H1 (cell line): ENCODE measurements around the gene TTC32. TPM values are rescaled to one million over a fixed set of nuclear protein-coding genes. Genes with fewer than 3 reads are reported as not detected.

ENCODE experiments used
- CTCF ChIA-PET: fragments of 300-600 bp; sonication (Branson Sonifier 250); formaldehyde crosslinking; loops from one replicate; lab custom pipeline; 2021; ENCODE audit not compliant: partially characterized antibody; lab: Charles Lee
- POLR2A ChIA-PET: fragments of 300-600 bp; sonication (Branson Sonifier 250); formaldehyde crosslinking; loops from one replicate; lab custom pipeline; 2021; ENCODE audit warnings: inconsistent platforms; ENCODE audit not compliant: partially characterized antibody; lab: Charles Lee
- DNase-seq, 2 experiments: peaks; one replicate each; pipeline versions ENCODE4 v3.0.0 to v3.0.0-alpha.2; 2010 to 2022; ENCODE audit warnings: low spot score in 2 of 2, low read depth in 1 of 2, mixed read lengths in 1 of 2
- FAIRE-seq: peaks from 2 replicates; lab custom pipeline; 2011; peaks lifted over from hg19 to GRCh38; lab: Jason Lieb, UNC
- H2AFZ ChIP-seq: 2 replicates; pipeline ENCODE4 v1.8.1; 2012; ENCODE audit warnings: low read length, inconsistent platforms
- H2AK5ac ChIP-seq: 2 replicates; pipeline ENCODE4 v1.6.1; 2013; ENCODE audit warnings: low read depth, low read length
- H2BK120ac ChIP-seq: replicated peaks from 2 replicates; pipeline ENCODE3; 2013; ENCODE audit warnings: low read depth, low read length, inconsistent platforms
- H2BK12ac ChIP-seq: 2 replicates; pipeline ENCODE4 v1.6.1; 2013; ENCODE audit warnings: low read depth, low read length
- H2BK15ac ChIP-seq: 2 replicates; pipeline ENCODE4 v1.6.1; 2013; ENCODE audit warnings: low read length
- H2BK20ac ChIP-seq: 2 replicates; pipeline ENCODE4 v1.6.1; 2013; ENCODE audit warnings: low read length
- H2BK5ac ChIP-seq: 2 replicates; pipeline ENCODE4 v1.6.1; 2013; ENCODE audit warnings: low read depth, low read length
- H3K14ac ChIP-seq: 2 replicates; pipeline ENCODE4 v1.6.1; 2013; ENCODE audit warnings: inconsistent platforms; ENCODE audit not compliant: insufficient read length
- H3K18ac ChIP-seq: 2 replicates; pipeline ENCODE4 v1.6.1; 2013; ENCODE audit warnings: low read length; ENCODE audit errors: extremely low read depth
- H3K23ac ChIP-seq: 2 replicates; pipeline ENCODE4 v1.6.1; 2013; ENCODE audit warnings: inconsistent platforms; ENCODE audit not compliant: insufficient read length
- H3K23me2 ChIP-seq: 2 replicates; pipeline ENCODE4 v1.6.1; 2013; ENCODE audit warnings: low read depth, low read length
- H3K27ac ChIP-seq: 2 replicates; pipeline ENCODE4 v1.6.1; 2011; ENCODE audit warnings: low read depth, low read length, inconsistent platforms
- H3K27me3 ChIP-seq, 4 experiments: replicated peaks in 1 of 4; 1 replicate in 1 of 4; 2 replicates in 3 of 4; pipeline versions ENCODE4 v1.6.1 to v1.8.1; 2011 to 2013; ENCODE audit warnings: low read length in 3 of 4, mild to moderate bottlenecking in 3 of 4, inconsistent platforms in 2 of 4, mixed read lengths in 2 of 4, moderate library complexity in 1 of 4; ENCODE audit not compliant: control insufficient read depth in 3 of 4, insufficient read depth in 3 of 4; ENCODE audit errors: extremely low read depth in 1 of 4
- H3K36me3 ChIP-seq, 4 experiments: 2 replicates each; pipeline versions ENCODE4 v1.6.1 to v1.8.1; 2011 to 2013; ENCODE audit warnings: mild to moderate bottlenecking in 4 of 4, low read length in 3 of 4, moderate library complexity in 2 of 4, control low read depth in 1 of 4, inconsistent platforms in 1 of 4; ENCODE audit not compliant: insufficient read depth in 4 of 4, control insufficient read depth in 2 of 4
- H3K4ac ChIP-seq: replicated peaks from 2 replicates; pipeline ENCODE3; 2013; ENCODE audit warnings: low read length, low read depth, mixed read lengths, inconsistent platforms; ENCODE audit not compliant: insufficient read length
- H3K4me1 ChIP-seq, 4 experiments: replicated peaks in 1 of 4; 1 replicate in 1 of 4; 2 replicates in 3 of 4; pipeline versions ENCODE4 v1.6.1 to v1.8.1; 2011 to 2013; ENCODE audit warnings: low read length in 3 of 4, inconsistent platforms in 2 of 4, mixed read lengths in 1 of 4; ENCODE audit not compliant: insufficient read depth in 4 of 4, control insufficient read depth in 3 of 4
- H3K4me2 ChIP-seq, 2 experiments: 2 replicates each; pipeline versions ENCODE4 v1.6.1 to v1.8.1; 2011 to 2013; ENCODE audit warnings: low read depth in 2 of 2, low read length in 2 of 2, control low read depth in 1 of 2, inconsistent platforms in 1 of 2, mild to moderate bottlenecking in 1 of 2; ENCODE audit not compliant: insufficient read depth in 1 of 2
- H3K4me3 ChIP-seq, 4 experiments: fragments of 200-600, 300-600 bp in 1 of 4; sonication (generic), shearing (Covaris generic), sonication (Bioruptor Twin) in 1 of 4; 2 replicates each; pipeline versions ENCODE4 v1.5.1 to v1.8.1; 2011 to 2016; ENCODE audit warnings: low read length in 4 of 4, low read depth in 3 of 4, control low read depth in 2 of 4, inconsistent platforms in 2 of 4, mild to moderate bottlenecking in 2 of 4, mixed read lengths in 1 of 4, moderate library complexity in 1 of 4; ENCODE audit not compliant: insufficient read depth in 2 of 4; ENCODE audit errors: extremely low read depth in 1 of 4
- H3K56ac ChIP-seq: replicated peaks from 2 replicates; pipeline ENCODE3; 2013; ENCODE audit warnings: low read depth, mild to moderate bottlenecking, mixed read lengths, low read length, inconsistent platforms; ENCODE audit not compliant: insufficient read length
- H3K79me1 ChIP-seq: 2 replicates; pipeline ENCODE4 v1.6.1; 2013; ENCODE audit warnings: low read depth, low read length, control low read depth
- H3K79me2 ChIP-seq, 2 experiments: 2 replicates each; pipeline versions ENCODE4 v1.6.1 to v1.8.1; 2012 to 2013; ENCODE audit warnings: low read length in 2 of 2, mild to moderate bottlenecking in 2 of 2, inconsistent platforms in 1 of 2; ENCODE audit not compliant: insufficient read depth in 2 of 2, control insufficient read depth in 1 of 2
- H3K9ac ChIP-seq, 4 experiments: replicated peaks in 1 of 4; 1 replicate in 1 of 4; 2 replicates in 3 of 4; pipeline versions ENCODE4 v1.6.1 to v1.8.1; 2011 to 2013; ENCODE audit warnings: low read depth in 3 of 4, low read length in 3 of 4, control low read depth in 2 of 4, mild to moderate bottlenecking in 2 of 4, moderate library complexity in 2 of 4, inconsistent platforms in 1 of 4; ENCODE audit errors: extremely low read depth in 1 of 4
- H3K9me3 ChIP-seq, 2 experiments: 2 replicates each; pipeline versions ENCODE4 v1.6.1 to v1.8.1; 2012 to 2013; ENCODE audit warnings: mild to moderate bottlenecking in 2 of 2, moderate library complexity in 2 of 2, control low read depth in 1 of 2, inconsistent platforms in 1 of 2, low read depth in 1 of 2, low read length in 1 of 2, mixed read lengths in 1 of 2; ENCODE audit not compliant: insufficient read depth in 2 of 2
- H4K20me1 ChIP-seq, 2 experiments: replicated peaks in 1 of 2; 2 replicates each; pipeline versions ENCODE3 to v1.8.1; 2011 to 2013; ENCODE audit warnings: inconsistent platforms in 2 of 2, low read length in 2 of 2, mild to moderate bottlenecking in 1 of 2; ENCODE audit not compliant: insufficient read depth in 2 of 2, control insufficient read depth in 1 of 2
- H4K5ac ChIP-seq: 2 replicates; pipeline ENCODE4 v1.6.1; 2013; ENCODE audit warnings: low read length, low read depth, mixed read lengths, inconsistent platforms; ENCODE audit not compliant: insufficient read length
- H4K8ac ChIP-seq: 2 replicates; pipeline ENCODE4 v1.8.0; 2013; ENCODE audit warnings: mild to moderate bottlenecking, moderate library complexity, low read length, inconsistent platforms; ENCODE audit not compliant: insufficient read depth; ENCODE audit errors: extremely low read depth
- H4K91ac ChIP-seq: replicated peaks from 2 replicates; pipeline ENCODE3; 2013; ENCODE audit warnings: low read length, mixed read lengths, inconsistent platforms; ENCODE audit not compliant: insufficient read length
- ASH2L ChIP-seq: fragments of 200-600, 300-600 bp; sonication (generic); IDR thresholded peaks from one replicate; pipeline ENCODE4 v1.7.1; 2017; ENCODE audit warnings: low read length
- BACH1 ChIP-seq: IDR thresholded peaks from 2 replicates; pipeline ENCODE4 v1.6.1; 2012; ENCODE audit warnings: low read length, improper control_type of control experiment
- BRCA1 ChIP-seq: IDR thresholded peaks from 2 replicates; pipeline ENCODE4 v1.6.1; 2012; ENCODE audit warnings: low read depth, low read length, improper control_type of control experiment
- CBX8 ChIP-seq: fragments of 300-800, 300-1000 bp; sonication (generic); IDR thresholded peaks from 2 replicates; pipeline ENCODE4 v1.7.1; 2016; ENCODE audit warnings: low read depth, low read length, borderline replicate concordance
- EGR1 ChIP-seq: IDR thresholded peaks from 2 replicates; pipeline ENCODE4 v1.6.1; 2011; ENCODE audit warnings: low read depth, low read length, borderline replicate concordance
- EP300 ChIP-seq, 2 experiments: IDR thresholded peaks; 1 replicate in 1 of 2; 2 replicates in 1 of 2; pipeline ENCODE4 v1.6.1; 2011 to 2012; ENCODE audit warnings: low read depth in 2 of 2, low read length in 2 of 2, mild to moderate bottlenecking in 2 of 2, borderline replicate concordance in 1 of 2, inconsistent platforms in 1 of 2, moderate library complexity in 1 of 2
- GTF2F1 ChIP-seq: IDR thresholded peaks from 2 replicates; pipeline ENCODE4 v1.6.1; 2012; ENCODE audit warnings: low read depth, low read length, improper control_type of control experiment, borderline replicate concordance
- JUN ChIP-seq: IDR thresholded peaks from 2 replicates; pipeline ENCODE4 v1.6.1; 2011; ENCODE audit warnings: low read depth, mild to moderate bottlenecking, improper control_type of control experiment, low read length
- JUND ChIP-seq: IDR thresholded peaks from 2 replicates; pipeline ENCODE4 v1.6.1; 2011; ENCODE audit warnings: mild to moderate bottlenecking, improper control_type of control experiment, low read length
- MAFK ChIP-seq: IDR thresholded peaks from 2 replicates; pipeline ENCODE4 v1.6.1; 2012; ENCODE audit warnings: low read depth, mild to moderate bottlenecking, improper control_type of control experiment, low read length
- MAX ChIP-seq: IDR thresholded peaks from 2 replicates; pipeline ENCODE4 v1.6.1; 2012; ENCODE audit warnings: inconsistent platforms
- POLR2AphosphoS5 ChIP-seq: IDR thresholded peaks from 2 replicates; pipeline ENCODE4 v1.6.1; 2011; ENCODE audit warnings: low read depth, low read length
- POU5F1 ChIP-seq: IDR thresholded peaks from 2 replicates; pipeline ENCODE4 v1.6.1; 2011; ENCODE audit warnings: low read depth, mild to moderate bottlenecking, low read length, moderate library complexity
- RFX5 ChIP-seq: IDR thresholded peaks from 2 replicates; pipeline ENCODE4 v1.6.1; 2011; ENCODE audit warnings: low read depth, low read length, improper control_type of control experiment, borderline replicate concordance
- SRF ChIP-seq: IDR thresholded peaks from 2 replicates; pipeline ENCODE4 v1.6.1; 2011; ENCODE audit warnings: mild to moderate bottlenecking, low read depth, low read length, moderate library complexity
- WGBS, 2 experiments: shearing (Covaris generic) in 1 of 2; methylation state at CpG; one replicate each; pipeline versions ENCODE4 v1.1.6 to v1.1.7; 2013 to 2015; ENCODE audit warnings: low lambda C conversion rate in 2 of 2, mixed read lengths in 2 of 2, inconsistent platforms in 1 of 2, low coverage in 1 of 2, missing lambda C conversion rate in 1 of 2; ENCODE audit not compliant: insufficient replicate concordance in 2 of 2, insufficient coverage in 1 of 2, insufficient read length in 1 of 2; ENCODE audit errors: extremely low coverage in 1 of 2, missing lambda C conversion rate in 1 of 2; 5-methylcytosine and 5-hydroxymethylcytosine counted together
- polyA plus RNA-seq, 7 experiments: library from polyadenylated mRNA; depleted of rRNA in 3 of 7; stranded (reverse) in 5 of 7; unstranded in 2 of 7; fragments of >200 nt in 5 of 7; fragments of 200-250 nt in 2 of 7; gene quantifications; 1 replicate in 5 of 7; 2 replicates in 1 of 7; 4 replicates in 1 of 7; pipeline versions ENCODE4 v1.2.1 to v1.2.3, GENCODE V29; 2011 to 2013; ENCODE audit warnings: missing spikeins in 2 of 7, mixed read lengths in 2 of 7
- total RNA-seq: library from RNA; stranded (reverse); fragmentation: NEBNext Ultra II Directional; extraction: Animal tissue kit (Norgen Biotek cat#: 25700); gene quantifications from 2 replicates; pipeline ENCODE4 v1.2.1, GENCODE V29; 2021

Gene TTC32
- total and polyA plus RNA-seq, 2 of the 8 experiments (the other 6 are each of a cell fraction or from before 2014, with no cell fraction given), result 6.8 to 8.7 TPM

DNA sequence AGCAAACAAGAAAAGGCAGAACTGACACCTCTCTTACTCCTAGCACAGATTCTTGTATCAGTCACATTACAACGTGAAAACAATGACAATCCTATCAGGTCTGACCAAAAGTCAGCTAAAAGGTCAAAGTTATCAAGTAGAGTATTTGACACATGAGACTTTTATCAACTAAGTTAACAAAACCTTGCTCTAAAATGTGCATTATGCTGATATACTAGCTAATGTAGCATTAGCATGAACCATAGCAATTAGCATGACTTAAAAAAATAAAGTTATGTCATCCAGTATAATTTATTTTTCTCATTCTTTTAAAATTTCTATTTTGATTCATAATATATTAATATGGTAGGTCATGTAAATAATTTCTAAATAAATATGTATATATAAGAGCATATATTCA is 41.4 kb upstream of the TTC32 start:
- no peak overlapping the region for H4K5ac ChIP-seq
- H4K20me1 ChIP-seq, result no peaks in the 10 kb centered on the region
- no peaks in the 10 kb centered on the region for H3K23me2 ChIP-seq
- WGBS, 2 experiments, result 76% methylated on average over 1 of the region's 1 CpG; no CpG with 5 or more reads in 1 of the 2 experiments
- no peak overlapping the region for H3K14ac ChIP-seq
- H3K9me3 ChIP-seq, result no peaks in the 10 kb centered on the region
- peaks cover 0 to 7% (median 1%) of the 10 kb centered on the region in 4 experiments; a peak in 5 of 8 replicates for H3K36me3 ChIP-seq
- no peak overlapping the region for H4K91ac ChIP-seq
- no peak overlapping the region for H3K23ac ChIP-seq
- no peak for FAIRE-seq
- H2BK20ac ChIP-seq, result no peak overlapping the region
- no peaks in the 10 kb centered on the region for H3K79me2 ChIP-seq
- no peak overlapping the region for H4K8ac ChIP-seq
- no peak overlapping the region for H3K9ac ChIP-seq
- no peak overlapping the region for H2BK15ac ChIP-seq
- no peak overlapping the region for H3K4me3 ChIP-seq
- H3K56ac ChIP-seq, result no peak overlapping the region
- POLR2A ChIA-PET, result no interaction called here
- H2BK120ac ChIP-seq, result no peak overlapping the region
- no peaks in the 10 kb centered on the region for H3K79me1 ChIP-seq
- CTCF ChIA-PET, result interaction anchor here (0.5 to 2.0 kb wide), 6 partner anchors 8 to 128 kb away, joined by 3 to 7 read pairs (median 4); no protein-coding TSS in a partner anchor
- H3K27ac ChIP-seq, result no peak overlapping the region
- no peak overlapping the region for H2AFZ ChIP-seq
- peaks cover 0 to 10% (median 2%) of the 10 kb centered on the region in 4 experiments; a peak in 4 of 7 replicates for H3K4me1 ChIP-seq
- H3K27me3 ChIP-seq, result no peaks in the 10 kb centered on the region
- DNase-seq, result no peak
- H2BK5ac ChIP-seq, result no peak overlapping the region
- no peak overlapping the region for H3K18ac ChIP-seq
- no peak overlapping the region for H3K4ac ChIP-seq
- no peak overlapping the region for H2AK5ac ChIP-seq
- H2BK12ac ChIP-seq, result no peak overlapping the region
- no peak overlapping the region; a peak in 1 of 4 replicates for H3K4me2 ChIP-seq
- TF ChIP-seq SRF, result no peak
- TF ChIP-seq RFX5, result no peak
- TF ChIP-seq BACH1, result no peak
- no peak for TF ChIP-seq CBX8
- no peak for TF ChIP-seq POU5F1
- no peak for TF ChIP-seq ASH2L
- TF ChIP-seq EP300 (IDR thresholded peaks at IDR 0.05; ENCODE audit: borderline replicate concordance in 1 of 2, low read depth in 2 of 2, low read length in 2 of 2), result no peak
- no peak for TF ChIP-seq MAFK
- no peak for TF ChIP-seq GTF2F1
- TF ChIP-seq JUN, result no peak
- TF ChIP-seq BRCA1, result no peak
- no peak for TF ChIP-seq MAX
- no peak for TF ChIP-seq JUND
- TF ChIP-seq POLR2AphosphoS5, result no peak
- TF ChIP-seq EGR1, result no peak
